ENCODE data around the gene ZNF266.

ZNF266 gene

GRCh38 chr19:9435279-9436268 is at the start of gene ZNF266:
Gene ZNF266, minus strand, starts transcription at chr19:9435573. Its CDS starts 15,484 bp downstream, at chr19:9420089.
- peak; percentile 89 for DNase-seq

- DNase-seq = no peak
These were observed 49.8 kb upstream of the ZNF266 start for GRCh38 chr19:9485140-9485539.

GRCh38 chr19:9474975-9475374 is 39.6 kb upstream of the ZNF266 start:
- DNase-seq = no peak

- DNase-seq = no peak
These were observed 31.8 kb upstream of the ZNF266 start for GRCh38 chr19:9467161-9467560.

GRCh38 chr19:9461938-9462337 is 26.6 kb upstream of the ZNF266 start:
- no peak for DNase-seq

- DNase-seq = no peak
These were observed 20.8 kb upstream of the ZNF266 start for GRCh38 chr19:9456018-9456689.

- DNase-seq = no peak
These were observed 18.6 kb upstream of the ZNF266 start for GRCh38 chr19:9453953-9454352.

- DNase-seq = no peak
These were observed 9.7 kb upstream of the ZNF266 start for GRCh38 chr19:9445037-9445436.

- no peak for DNase-seq
These were observed 985 bp upstream of the ZNF266 start for GRCh38 chr19:9436358-9436757.

- DNase-seq = no peak
These were observed 3.9 kb downstream of the ZNF266 start for GRCh38 chr19:9431475-9431874.

GRCh38 chr19:9430444-9430843 is 4.9 kb downstream of the ZNF266 start:
- no peak for DNase-seq

GRCh38 chr19:9427941-9428340 is 7.4 kb downstream of the ZNF266 start:
- no peak for DNase-seq

GRCh38 chr19:9413240-9413954 is 22.0 kb downstream of the ZNF266 start:
- no peak for DNase-seq

GRCh38 chr19:9407827-9408226 is 27.5 kb downstream of the ZNF266 start:
- no peak for DNase-seq

GRCh38 chr19:9406798-9407352 is 28.5 kb downstream of the ZNF266 start:
- DNase-seq = peak; percentile 42

GRCh38 chr19:9381361-9381785 is 54.0 kb downstream of the ZNF266 start:
- no peak for DNase-seq

- no peak for DNase-seq
These were observed 64.4 kb downstream of the ZNF266 start for GRCh38 chr19:9370738-9371619.

- DNase-seq = no peak
These were observed 72.5 kb downstream of the ZNF266 start, which contains the start of gene ZNF177 for GRCh38 chr19:9362905-9363304. Gene ZNF177, plus strand, starts transcription at chr19:9363013. Its CDS starts 15,299 bp downstream, at chr19:9378312.

Data from stimulated activated naive CD4-positive, alpha-beta T cell treated with Interleukin-2 at 50 U/mL for 16 hours (primary cell).